HG02973 (cell line): Measurements from ENCODE around the gene MYO5A.

Experiments
- ATAC-seq: cut with Tn5 transposase; IDR thresholded peaks from one replicate; pipeline ENCODE4 v1.9.1; 2021; ENCODE audit warnings: moderate library complexity; ENCODE audit not compliant: unreplicated experiment

Gene MYO5A

GRCh38 chr15:52378746-52379394 lies 149.8 kb downstream of the MYO5A start:
- peak; percentile 56 for ATAC-seq

- no peak for ATAC-seq
Observed at GRCh38 chr15:52370010-52370409, 158.7 kb downstream of the MYO5A start.

- no peak for ATAC-seq
Observed at GRCh38 chr15:52369455-52369854, 159.2 kb downstream of the MYO5A start.

- ATAC-seq = no peak
Observed at GRCh38 chr15:52369030-52369429, 159.7 kb downstream of the MYO5A start.

- ATAC-seq = no peak
Observed at GRCh38 chr15:52368402-52368801, 160.3 kb downstream of the MYO5A start.

- no peak for ATAC-seq
Observed at GRCh38 chr15:52362497-52362896, 166.2 kb downstream of the MYO5A start.

- no peak for ATAC-seq
Observed at GRCh38 chr15:52361975-52362494, 166.6 kb downstream of the MYO5A start.

- no peak for ATAC-seq
Observed at GRCh38 chr15:52361494-52361893, 167.2 kb downstream of the MYO5A start.

- no peak for ATAC-seq
Observed at GRCh38 chr15:52360229-52361203, 168.2 kb downstream of the MYO5A start.

GRCh38 chr15:52359722-52360121 lies 169.0 kb downstream of the MYO5A start:
- ATAC-seq = no peak

- no peak for ATAC-seq
Observed at GRCh38 chr15:52357949-52358348, 170.7 kb downstream of the MYO5A start.

GRCh38 chr15:52352086-52352485 lies 176.6 kb downstream of the MYO5A start:
- ATAC-seq = no peak

GRCh38 chr15:52351206-52351908 lies 177.3 kb downstream of the MYO5A start:
- no peak for ATAC-seq

- no peak for ATAC-seq
Observed at GRCh38 chr15:52350423-52350822, 178.3 kb downstream of the MYO5A start.

- no peak for ATAC-seq
Observed at GRCh38 chr15:52349052-52349700, 179.5 kb downstream of the MYO5A start.

GRCh38 chr15:52348056-52348745 lies 180.5 kb downstream of the MYO5A start:
- no peak for ATAC-seq

- no peak for ATAC-seq
Observed at GRCh38 chr15:52344592-52344991, 184.1 kb downstream of the MYO5A start.

- ATAC-seq = no peak
Observed at GRCh38 chr15:52343831-52344230, 184.8 kb downstream of the MYO5A start.

GRCh38 chr15:52340093-52340492 lies 188.6 kb downstream of the MYO5A start:
- ATAC-seq = no peak

- no peak for ATAC-seq
Observed at GRCh38 chr15:52338891-52339290, 189.8 kb downstream of the MYO5A start.
